Measurements from ENCODE around the gene LRRC18. TPM values are rescaled to one million over a fixed set of nuclear protein-coding genes. Genes with fewer than 3 reads are reported as not detected.

Gene LRRC18
- total and polyA plus RNA-seq, 9 donors: 0.09 to 0.24 (median 0.18) TPM; not detected in 2

- Histone ChIP-seq H3K36me3 (ENCODE audit: control insufficient read depth, insufficient read depth, low read length) (no peaks in the 10 kb centered on the region), H3K27ac (ENCODE audit: low read length) (no peak overlapping the region), H3K9me3 (replicated peaks; ENCODE audit: control insufficient read depth, low read depth, low read length) (no peaks in the 10 kb centered on the region), H3K4me3 (ENCODE audit: low read length) (no peak overlapping the region), H3K27me3 (ENCODE audit: control insufficient read depth, insufficient read depth, low read length) (no peaks in the 10 kb centered on the region), H3K4me1 (ENCODE audit: control insufficient read depth, insufficient read depth, low read length) (peaks cover 30% of the 10 kb centered on the region)
- DNase-seq: no peak
- WGBS (ENCODE audit: insufficient coverage): 88% methylated on average over 6 of the region's 8 CpGs
These were observed 39.9 kb downstream of the LRRC18 start for GRCh38 chr10:48899781-48900180.

GRCh38 chr10:48898426-48898825 is 41.2 kb downstream of the LRRC18 start:
- Histone ChIP-seq H3K27me3 (ENCODE audit: control insufficient read depth, insufficient read depth, low read length) (no peaks in the 10 kb centered on the region), H3K4me1 (ENCODE audit: control insufficient read depth, insufficient read depth, low read length) (peaks cover 35% of the 10 kb centered on the region), H3K4me3 (ENCODE audit: low read length) (no peak overlapping the region), H3K9me3 (replicated peaks; ENCODE audit: control insufficient read depth, low read depth, low read length) (no peaks in the 10 kb centered on the region), H3K27ac (ENCODE audit: low read length) (no peak overlapping the region), H3K36me3 (ENCODE audit: control insufficient read depth, insufficient read depth, low read length) (no peaks in the 10 kb centered on the region)
- no CpG with 5 or more reads among the region's 1 CpG for WGBS (ENCODE audit: insufficient coverage)
- DNase-seq: no peak

- H3K4me3 ChIP-seq (ENCODE audit: low read length): no peak overlapping the region
- peaks cover 35% of the 10 kb centered on the region for H3K4me1 ChIP-seq (ENCODE audit: control insufficient read depth, insufficient read depth, low read length)
- no peaks in the 10 kb centered on the region for H3K9me3 ChIP-seq (replicated peaks; ENCODE audit: control insufficient read depth, low read depth, low read length)
- no peaks in the 10 kb centered on the region for H3K36me3 ChIP-seq (ENCODE audit: control insufficient read depth, insufficient read depth, low read length)
- WGBS (ENCODE audit: insufficient coverage): 98% methylated on average over 10 of the region's 10 CpGs
- H3K27ac ChIP-seq (ENCODE audit: low read length): no peak overlapping the region
- DNase-seq: no peak
- no peaks in the 10 kb centered on the region for H3K27me3 ChIP-seq (ENCODE audit: control insufficient read depth, insufficient read depth, low read length)
These were observed 42.2 kb downstream of the LRRC18 start for GRCh38 chr10:48897441-48897790.

GRCh38 chr10:48896756-48897440 is 42.7 kb downstream of the LRRC18 start:
- WGBS (ENCODE audit: insufficient coverage): 94% methylated on average over 13 of the region's 13 CpGs
- Histone ChIP-seq H3K27me3 (ENCODE audit: control insufficient read depth, insufficient read depth, low read length) (no peaks in the 10 kb centered on the region), H3K4me3 (ENCODE audit: low read length) (no peak overlapping the region), H3K27ac (ENCODE audit: low read length) (no peak overlapping the region), H3K36me3 (ENCODE audit: control insufficient read depth, insufficient read depth, low read length) (no peaks in the 10 kb centered on the region), H3K9me3 (replicated peaks; ENCODE audit: control insufficient read depth, low read depth, low read length) (no peaks in the 10 kb centered on the region), H3K4me1 (ENCODE audit: control insufficient read depth, insufficient read depth, low read length) (peaks cover 35% of the 10 kb centered on the region)
- no peak for DNase-seq

GRCh38 chr10:48895803-48896195 is 43.8 kb downstream of the LRRC18 start:
- Histone ChIP-seq H3K4me1 (ENCODE audit: control insufficient read depth, insufficient read depth, low read length) (peaks cover 32% of the 10 kb centered on the region), H3K27ac (ENCODE audit: low read length) (peak overlapping the region; percentile 10), H3K27me3 (ENCODE audit: control insufficient read depth, insufficient read depth, low read length) (no peaks in the 10 kb centered on the region), H3K4me3 (ENCODE audit: low read length) (no peak overlapping the region), H3K36me3 (ENCODE audit: control insufficient read depth, insufficient read depth, low read length) (no peaks in the 10 kb centered on the region), H3K9me3 (replicated peaks; ENCODE audit: control insufficient read depth, low read depth, low read length) (no peaks in the 10 kb centered on the region)
- DNase-seq: peak; percentile 57
- 40% methylated on average over 3 of the region's 3 CpGs for WGBS (ENCODE audit: insufficient coverage)

- Histone ChIP-seq H3K27ac (ENCODE audit: low read length) (peak overlapping the region; percentile 29), H3K36me3 (ENCODE audit: control insufficient read depth, insufficient read depth, low read length) (no peaks in the 10 kb centered on the region), H3K4me1 (ENCODE audit: control insufficient read depth, insufficient read depth, low read length) (peaks cover 29% of the 10 kb centered on the region), H3K27me3 (ENCODE audit: control insufficient read depth, insufficient read depth, low read length) (no peaks in the 10 kb centered on the region), H3K9me3 (replicated peaks; ENCODE audit: control insufficient read depth, low read depth, low read length) (no peaks in the 10 kb centered on the region), H3K4me3 (ENCODE audit: low read length) (no peak overlapping the region)
- no CpG with 5 or more reads among the region's 6 CpGs for whole genome bisulfite sequencing (ENCODE audit: insufficient coverage)
- DNase-seq: peak; percentile 78
These were observed 44.5 kb downstream of the LRRC18 start for GRCh38 chr10:48894911-48895802.

- H3K4me3 ChIP-seq (ENCODE audit: low read length): no peak overlapping the region
- H3K4me1 ChIP-seq (ENCODE audit: control insufficient read depth, insufficient read depth, low read length): peaks cover 18% of the 10 kb centered on the region
- H3K27me3 ChIP-seq (ENCODE audit: control insufficient read depth, insufficient read depth, low read length): no peaks in the 10 kb centered on the region
- 98% methylated on average over 9 of the region's 11 CpGs for WGBS (ENCODE audit: insufficient coverage)
- H3K9me3 ChIP-seq (replicated peaks; ENCODE audit: control insufficient read depth, low read depth, low read length): no peaks in the 10 kb centered on the region
- H3K27ac ChIP-seq (ENCODE audit: low read length): no peak overlapping the region
- H3K36me3 ChIP-seq (ENCODE audit: control insufficient read depth, insufficient read depth, low read length): no peaks in the 10 kb centered on the region
- DNase-seq: no peak
These were observed 48.5 kb downstream of the LRRC18 start for GRCh38 chr10:48890888-48891850.

GRCh38 chr10:48887982-48888381 is 51.7 kb downstream of the LRRC18 start:
- Histone ChIP-seq H3K36me3 (ENCODE audit: control insufficient read depth, insufficient read depth, low read length) (no peaks in the 10 kb centered on the region), H3K9me3 (replicated peaks; ENCODE audit: control insufficient read depth, low read depth, low read length) (no peaks in the 10 kb centered on the region), H3K4me3 (ENCODE audit: low read length) (no peak overlapping the region), H3K4me1 (ENCODE audit: control insufficient read depth, insufficient read depth, low read length) (no peaks in the 10 kb centered on the region), H3K27ac (ENCODE audit: low read length) (no peak overlapping the region), H3K27me3 (ENCODE audit: control insufficient read depth, insufficient read depth, low read length) (no peaks in the 10 kb centered on the region)
- no peak for DNase-seq
- WGBS (ENCODE audit: insufficient coverage): 86% methylated on average over 1 of the region's 1 CpG

GRCh38 chr10:48885376-48885775 is 54.3 kb downstream of the LRRC18 start:
- Histone ChIP-seq H3K36me3 (ENCODE audit: control insufficient read depth, insufficient read depth, low read length) (no peaks in the 10 kb centered on the region), H3K27ac (ENCODE audit: low read length) (no peak overlapping the region), H3K27me3 (ENCODE audit: control insufficient read depth, insufficient read depth, low read length) (peaks cover 2% of the 10 kb centered on the region), H3K9me3 (replicated peaks; ENCODE audit: control insufficient read depth, low read depth, low read length) (no peaks in the 10 kb centered on the region), H3K4me3 (ENCODE audit: low read length) (no peak overlapping the region), H3K4me1 (ENCODE audit: control insufficient read depth, insufficient read depth, low read length) (no peaks in the 10 kb centered on the region)
- no CpG with 5 or more reads among the region's 2 CpGs for WGBS (ENCODE audit: insufficient coverage)
- peak; percentile 62 for DNase-seq

Measured in muscle of leg (tissue), 11 donors.